Epidermal melanocyte (primary cell): ENCODE data around the gene HTRA1.

Experiments used
- DNase-seq: peaks from one replicate; pipeline ENCODE4 v3.0.0; 2011; ENCODE audit warnings: low spot score; ENCODE audit not compliant: insufficient read length

HTRA1 gene

GRCh38 chr10:122454603-122455080, 6.7 kb upstream of the HTRA1 start, which contains the start of gene ARMS2:
TSS of gene ARMS2 (plus strand) at chr10:122454653. CDS start at chr10:122454728, 75 bp downstream.
- no peak for DNase-seq

GRCh38 chr10:122455376-122456079, 5.8 kb upstream of the HTRA1 start:
- no peak for DNase-seq

GRCh38 chr10:122457934-122458333, 3.4 kb upstream of the HTRA1 start:
- no peak for DNase-seq

- DNase-seq, result no peak
Observed at GRCh38 chr10:122458693-122459092, 2.7 kb upstream of the HTRA1 start.

DNA sequence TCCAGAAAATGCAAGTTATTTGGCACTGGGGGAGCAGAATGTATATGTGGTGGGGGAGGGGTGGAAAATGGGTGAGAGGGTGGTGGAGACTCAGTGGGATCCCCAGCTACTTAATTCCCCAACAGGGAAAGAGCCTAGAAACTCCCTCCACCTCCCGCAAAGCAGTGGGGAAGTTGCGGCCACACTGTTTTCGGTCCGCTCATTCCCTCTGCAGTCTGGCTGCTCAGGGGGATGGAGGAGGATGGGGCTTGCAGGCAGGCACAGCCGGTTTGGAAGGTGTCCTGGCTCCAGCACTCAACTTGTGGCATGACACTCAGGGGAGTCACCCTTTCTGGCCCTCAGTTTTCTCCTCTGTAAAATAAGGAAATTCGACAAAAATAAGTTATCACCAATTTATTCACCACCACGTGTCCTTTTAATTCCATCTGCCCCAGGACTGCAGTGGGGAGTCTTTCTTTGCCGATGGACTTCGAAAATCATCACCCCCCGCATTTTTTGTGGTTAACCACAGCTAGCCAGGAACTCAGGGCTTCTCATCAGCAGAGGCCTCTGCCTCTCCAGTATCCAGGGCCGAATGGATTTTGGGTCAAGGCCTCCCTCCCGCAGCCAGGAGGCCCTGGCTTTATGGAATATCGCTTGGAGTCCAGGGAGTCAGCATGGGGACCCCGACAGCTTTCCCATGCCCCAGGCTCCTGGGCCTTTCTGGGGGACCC, 1.6 kb upstream of the HTRA1 start:
- DNase-seq, result no peak

DNA sequence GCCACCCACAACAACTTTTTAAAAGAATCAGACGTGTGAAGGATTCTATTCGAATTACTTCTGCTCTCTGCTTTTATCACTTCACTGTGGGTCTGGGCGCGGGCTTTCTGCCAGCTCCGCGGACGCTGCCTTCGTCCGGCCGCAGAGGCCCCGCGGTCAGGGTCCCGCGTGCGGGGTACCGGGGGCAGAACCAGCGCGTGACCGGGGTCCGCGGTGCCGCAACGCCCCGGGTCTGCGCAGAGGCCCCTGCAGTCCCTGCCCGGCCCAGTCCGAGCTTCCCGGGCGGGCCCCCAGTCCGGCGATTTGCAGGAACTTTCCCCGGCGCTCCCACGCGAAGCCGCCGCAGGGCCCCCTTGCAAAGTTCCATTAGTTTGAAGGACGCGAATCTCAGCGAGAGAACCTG, 461 bp upstream of the HTRA1 start:
- no peak for DNase-seq

- no peak for DNase-seq
Observed at GRCh38 chr10:122461729-122462532, 578 bp downstream of the HTRA1 start.

- peak; percentile 22 for DNase-seq
Observed at GRCh38 chr10:122462533-122463465, 1.4 kb downstream of the HTRA1 start.

- no peak for DNase-seq
Observed at GRCh38 chr10:122463466-122464249, 2.3 kb downstream of the HTRA1 start.

DNA sequence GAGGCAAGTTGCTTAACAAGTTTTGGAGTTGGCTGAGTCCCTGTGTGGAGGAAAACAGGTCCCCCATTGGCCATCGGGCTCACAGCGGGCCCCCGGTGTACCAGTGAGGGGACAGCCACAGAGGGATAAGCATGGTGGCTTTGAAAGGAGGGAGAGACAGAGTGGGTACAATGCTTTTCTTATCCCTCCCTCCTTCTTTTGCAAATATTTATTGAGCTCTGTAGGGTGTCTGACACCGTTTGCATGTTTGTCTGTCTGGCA, 2.8 kb downstream of the HTRA1 start:
- DNase-seq, result no peak

DNA sequence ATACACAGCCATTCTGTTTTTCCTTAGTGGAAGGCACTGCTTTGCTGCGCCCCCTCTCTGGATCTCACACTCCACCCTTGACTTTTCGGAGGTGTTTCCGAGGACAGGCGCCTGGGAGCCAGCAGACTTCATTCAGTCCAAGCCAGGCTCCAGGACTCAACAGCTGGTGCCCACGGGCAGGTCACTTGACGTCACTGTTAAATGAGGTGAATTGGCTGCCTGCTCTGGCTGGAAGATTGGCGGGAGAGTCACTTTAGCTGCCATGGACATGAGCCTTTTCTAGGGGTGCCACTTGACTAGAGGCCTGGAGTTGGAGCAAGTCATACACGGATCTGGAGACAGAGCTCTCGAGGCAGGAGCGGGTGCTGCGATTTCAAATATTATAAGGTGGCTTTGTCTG, 3.2 kb downstream of the HTRA1 start:
- DNase-seq, result no peak

DNA sequence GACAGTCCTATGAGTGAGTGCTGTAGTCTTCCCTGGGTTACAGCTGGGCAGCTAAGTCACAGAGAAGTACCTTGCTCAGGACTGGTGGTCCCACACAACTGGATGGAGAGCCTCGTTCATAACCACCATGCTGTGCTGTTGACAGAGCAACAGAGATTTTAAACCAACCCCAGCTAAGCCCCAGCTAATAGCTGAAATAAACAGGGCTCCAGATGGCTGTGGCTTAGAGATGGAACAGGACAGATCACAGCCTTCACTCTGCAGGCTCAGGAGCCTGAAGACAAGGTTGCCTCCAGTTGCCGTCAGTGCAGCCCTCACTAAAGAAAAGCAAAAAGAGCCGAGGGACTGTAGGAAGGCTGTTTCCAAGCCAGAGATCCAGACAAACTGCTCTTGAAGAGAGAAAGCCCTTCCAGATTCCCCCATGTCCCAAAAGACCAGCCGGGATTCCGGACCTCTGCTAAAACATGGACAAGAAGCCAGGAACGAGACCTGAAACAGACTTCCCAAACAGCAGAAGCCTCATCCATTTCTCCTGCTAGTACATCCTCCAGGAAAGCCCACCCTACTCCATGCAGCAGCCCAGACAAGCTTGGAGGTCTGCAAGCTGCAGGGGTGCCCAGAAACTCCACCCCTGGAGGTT, 4.2 kb downstream of the HTRA1 start:
- no peak for DNase-seq

DNA sequence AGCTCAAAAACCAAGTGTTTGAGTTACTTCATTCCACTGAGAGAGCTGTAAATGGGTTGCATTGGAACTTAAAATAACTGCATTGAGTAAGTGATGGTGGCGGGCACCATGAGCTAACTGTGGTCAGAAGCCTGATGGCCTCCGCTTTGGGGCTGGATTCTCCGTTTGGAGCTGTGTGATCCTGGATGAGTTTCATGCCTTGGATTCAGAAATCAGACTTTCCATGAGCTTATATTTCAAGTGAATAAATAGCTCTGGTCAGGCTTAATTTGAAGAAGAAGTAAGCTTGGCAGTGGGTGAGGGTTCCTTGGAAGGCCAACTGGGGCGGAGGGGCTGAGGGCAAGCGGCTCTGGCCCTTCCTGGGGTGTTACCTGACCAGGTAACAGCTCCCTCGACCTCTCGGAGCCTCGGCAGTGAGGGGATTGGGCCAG, 5.6 kb downstream of the HTRA1 start:
- no peak for DNase-seq

DNA sequence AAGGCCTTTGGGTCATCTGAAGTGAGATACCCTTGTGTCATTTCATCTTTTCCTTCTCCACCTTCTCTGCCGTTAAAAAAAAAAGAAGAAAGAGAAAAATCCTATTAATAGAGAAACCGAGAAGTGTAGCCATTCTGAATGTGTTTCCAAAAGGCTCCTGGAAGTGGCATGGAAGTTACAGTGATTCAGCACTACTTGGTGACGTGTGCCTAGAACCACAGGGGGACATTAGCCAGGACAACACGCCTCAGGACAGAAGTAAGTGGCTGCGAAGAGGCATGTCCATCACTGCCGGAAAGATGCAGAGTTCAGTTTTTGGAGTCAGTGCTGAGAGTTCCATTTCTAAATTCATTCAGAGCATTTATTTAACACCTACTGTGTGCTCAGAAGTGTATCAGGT, 6.3 kb downstream of the HTRA1 start:
- DNase-seq, result no peak

- DNase-seq, result no peak
Observed at GRCh38 chr10:122468307-122468925, 7.1 kb downstream of the HTRA1 start.

GRCh38 chr10:122468926-122469781, 7.8 kb downstream of the HTRA1 start:
- peak; percentile 79 for DNase-seq

DNA sequence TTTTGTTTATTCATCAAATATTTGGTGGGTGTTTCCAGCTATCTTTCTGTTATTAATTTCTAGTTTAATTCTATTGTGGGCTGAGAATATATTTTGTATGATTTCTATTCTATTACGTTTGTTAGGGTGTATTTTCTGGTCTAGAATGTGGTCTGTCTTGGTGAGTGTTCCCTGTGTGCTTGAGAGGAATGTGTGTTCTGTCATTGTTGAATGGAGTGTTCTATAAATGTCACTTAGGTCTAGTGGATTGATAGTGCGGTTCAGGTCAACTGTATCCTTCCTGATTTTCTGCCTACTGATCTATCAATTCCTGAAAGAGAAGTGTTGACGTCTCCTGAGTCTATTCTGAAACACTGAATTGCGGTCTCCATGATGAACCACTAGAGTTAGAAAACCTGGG, 8.5 kb downstream of the HTRA1 start:
- no peak for DNase-seq

DNA sequence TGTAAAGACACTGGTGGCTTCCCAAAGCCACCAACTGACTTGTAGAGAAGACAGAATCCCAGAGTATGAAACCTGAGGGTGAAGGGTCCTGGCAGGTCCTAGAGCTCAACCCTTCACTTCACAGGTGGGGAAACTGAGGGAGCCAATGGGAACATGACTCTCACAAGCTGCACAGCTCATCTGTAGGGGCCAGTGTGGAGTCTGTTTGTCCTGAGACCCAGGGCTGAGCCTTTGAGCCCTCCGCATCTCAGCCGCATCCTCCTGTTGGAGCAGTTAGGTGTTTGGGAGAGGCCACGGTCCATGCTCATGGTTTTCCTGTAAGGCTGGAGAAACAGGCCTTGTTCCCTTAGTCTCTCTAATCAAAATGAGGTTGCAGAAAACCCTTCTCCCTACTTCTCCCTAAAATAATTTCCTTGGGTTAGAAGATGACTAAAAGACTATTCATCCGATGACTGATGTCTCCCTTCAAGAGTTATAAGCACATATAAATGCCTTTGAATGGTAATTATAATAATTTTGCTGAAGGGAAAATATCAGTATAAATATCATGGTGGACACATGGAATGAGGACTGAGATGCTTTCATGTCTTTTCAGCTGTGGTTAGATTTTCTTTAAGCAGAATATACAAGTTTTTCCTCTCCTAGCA, 10.3 kb downstream of the HTRA1 start:
- DNase-seq, result no peak
